ENCODE measurements around the gene SPOCK1.

DNA sequence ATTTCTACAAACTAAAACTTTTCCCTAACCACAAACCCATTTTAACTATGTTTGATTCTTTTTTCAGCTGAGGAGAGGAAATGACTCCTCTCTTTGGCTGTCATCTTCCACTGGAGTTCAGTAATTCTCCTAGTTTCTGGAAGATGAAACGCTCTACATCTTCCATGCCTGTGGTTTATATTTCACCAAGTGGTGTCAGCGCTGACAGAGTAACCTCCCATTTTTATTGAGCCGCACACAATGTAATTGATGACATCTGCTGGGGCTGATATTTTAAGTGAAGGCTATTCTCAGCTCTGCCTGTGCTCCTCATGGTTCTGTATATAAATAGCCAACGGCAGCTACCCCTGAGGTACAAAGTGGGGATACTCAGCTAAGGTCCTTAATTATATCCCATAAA, 234.6 kb downstream of the SPOCK1 start:
- TF ChIP-seq, protein P1, sequence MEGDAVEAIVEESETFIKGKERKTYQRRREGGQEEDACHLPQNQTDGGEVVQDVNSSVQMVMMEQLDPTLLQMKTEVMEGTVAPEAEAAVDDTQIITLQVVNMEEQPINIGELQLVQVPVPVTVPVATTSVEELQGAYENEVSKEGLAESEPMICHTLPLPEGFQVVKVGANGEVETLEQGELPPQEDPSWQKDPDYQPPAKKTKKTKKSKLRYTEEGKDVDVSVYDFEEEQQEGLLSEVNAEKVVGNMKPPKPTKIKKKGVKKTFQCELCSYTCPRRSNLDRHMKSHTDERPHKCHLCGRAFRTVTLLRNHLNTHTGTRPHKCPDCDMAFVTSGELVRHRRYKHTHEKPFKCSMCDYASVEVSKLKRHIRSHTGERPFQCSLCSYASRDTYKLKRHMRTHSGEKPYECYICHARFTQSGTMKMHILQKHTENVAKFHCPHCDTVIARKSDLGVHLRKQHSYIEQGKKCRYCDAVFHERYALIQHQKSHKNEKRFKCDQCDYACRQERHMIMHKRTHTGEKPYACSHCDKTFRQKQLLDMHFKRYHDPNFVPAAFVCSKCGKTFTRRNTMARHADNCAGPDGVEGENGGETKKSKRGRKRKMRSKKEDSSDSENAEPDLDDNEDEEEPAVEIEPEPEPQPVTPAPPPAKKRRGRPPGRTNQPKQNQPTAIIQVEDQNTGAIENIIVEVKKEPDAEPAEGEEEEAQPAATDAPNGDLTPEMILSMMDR (IDR thresholded peaks at IDR 0.05): no peak
- TF ChIP-seq EP300 (IDR thresholded peaks at IDR 0.05) (no peak), POLR2AphosphoS5 (IDR thresholded peaks at IDR 0.05) (no peak)
